Embryonic facial prominence (tissue), 1 donor: ENCODE data around the gene RBFA.

Source experiments
- DNase-seq: peaks from one replicate; pipeline ENCODE4 v3.0.0-alpha.2; 2016; ENCODE audit errors: extremely low spot score

RBFA gene

DNA sequence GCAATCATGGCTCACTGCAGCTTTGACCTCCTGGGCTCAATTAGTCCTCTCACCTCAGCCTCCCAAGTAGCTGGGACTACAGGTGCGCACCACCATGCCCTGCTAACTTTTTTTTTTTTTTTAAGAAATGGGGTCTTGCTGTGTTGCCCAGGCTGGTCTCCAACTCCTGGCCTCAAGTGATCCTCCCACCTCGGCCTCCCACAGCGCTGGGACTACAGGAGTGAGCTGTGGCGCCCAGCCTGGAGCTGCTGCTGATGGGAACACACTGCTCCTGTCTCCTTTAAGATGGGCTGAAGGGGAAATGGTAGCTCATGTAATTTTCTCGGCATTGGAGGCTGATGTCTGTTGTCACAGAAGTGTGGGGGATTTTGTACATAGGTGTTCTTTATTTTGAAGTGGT is 39.9 kb downstream of the RBFA start:
- no peak for DNase-seq

DNA sequence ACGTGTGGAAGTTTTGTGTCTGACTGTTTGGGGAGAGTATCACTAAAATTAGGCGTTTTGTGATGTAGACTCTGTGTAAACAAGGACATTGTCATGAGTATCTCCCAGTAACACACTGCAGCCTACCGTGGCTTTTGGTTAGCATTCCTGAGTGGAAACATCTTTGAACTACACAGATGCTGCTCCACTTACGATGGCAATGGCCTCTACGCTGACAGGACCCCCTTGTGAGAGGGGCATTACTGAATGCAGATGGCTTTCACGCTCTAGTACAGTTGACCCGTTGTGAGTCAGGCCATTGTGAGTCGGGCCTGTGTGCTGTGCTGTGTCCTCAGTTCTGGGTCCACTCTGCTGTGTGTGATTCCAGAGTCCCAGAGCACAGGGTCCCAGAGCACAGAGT is 40.5 kb downstream of the RBFA start:
- no peak for DNase-seq

DNA sequence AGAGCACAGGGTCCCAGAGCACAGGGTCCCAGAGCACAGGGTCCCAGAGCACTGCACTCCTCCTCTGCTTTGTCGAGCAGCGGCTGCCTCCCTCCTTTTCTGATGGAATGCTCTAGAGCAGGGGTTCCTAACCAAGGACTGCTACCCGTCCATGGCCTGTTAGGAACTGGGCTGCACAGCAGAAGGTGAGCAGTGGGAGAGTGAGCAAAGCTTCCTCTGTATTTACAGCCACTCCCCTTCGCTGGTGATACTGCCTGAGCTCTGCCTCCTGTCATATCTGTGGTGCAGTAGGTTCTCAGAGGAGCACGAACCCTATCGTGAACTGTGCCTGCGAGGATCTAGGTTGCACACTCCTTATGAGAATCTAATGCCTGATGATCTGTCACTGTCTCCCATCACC is 41.7 kb downstream of the RBFA start:
- no peak for DNase-seq

DNA sequence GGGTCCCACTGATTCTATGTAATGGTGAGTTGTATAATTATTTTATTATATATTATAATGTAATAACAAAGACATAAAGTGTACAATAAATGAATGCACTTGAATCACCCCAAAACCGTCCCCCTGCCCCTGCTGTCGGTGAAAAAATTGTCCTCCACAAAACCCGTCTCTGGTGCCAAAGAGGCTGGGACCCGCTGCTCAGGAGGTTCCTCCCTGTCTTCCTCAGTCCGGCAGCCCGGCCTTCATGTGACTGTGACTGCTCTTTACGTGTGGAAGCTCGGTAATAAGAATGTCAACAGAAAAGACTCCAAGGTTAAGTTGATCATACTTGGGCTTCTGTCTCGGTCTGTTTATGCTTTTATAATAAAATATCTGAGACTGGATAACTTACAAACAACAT is 42.1 kb downstream of the RBFA start:
- DNase-seq = no peak

DNA sequence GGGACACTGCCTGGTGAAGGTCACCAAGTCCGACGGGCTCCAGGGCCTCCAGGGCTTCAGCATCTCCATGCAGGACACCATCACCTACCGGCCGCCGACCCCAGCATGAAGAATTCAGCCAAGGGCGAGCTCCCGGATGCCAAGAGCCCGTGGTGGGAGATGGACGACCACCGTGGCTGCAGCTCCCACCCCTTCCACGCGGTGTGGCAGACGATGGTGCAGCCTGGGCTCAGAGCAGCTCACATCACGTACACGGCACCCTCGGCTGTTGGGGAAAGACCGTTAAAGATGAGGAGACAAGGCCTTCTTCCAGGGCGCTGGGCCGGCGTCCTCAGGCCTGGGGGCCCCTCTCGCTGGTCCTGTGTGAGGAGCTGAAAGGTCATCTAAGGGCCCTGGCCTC is 43.6 kb downstream of the RBFA start:
- DNase-seq = no peak
